Uterus (tissue), 4 donors: ENCODE data around the gene RGL4. TPM values are rescaled to one million over a fixed set of nuclear protein-coding genes. Genes with fewer than 3 reads are reported as not detected.
"Not testable (repeated sequence)": the region's sequence is repeated elsewhere in the genome, so short reads cannot be mapped to it uniquely, and the experiment has no call there.

Experiments used
- DNase-seq, 2 donors: peaks; one replicate each; pipeline ENCODE4 v3.0.0-alpha.2; 2019 to 2020
- H3K27ac ChIP-seq, 2 donors: fragments of 200-600 bp; sonication (generic); 1 replicate in 1 of 2; 2 replicates in 1 of 2; pipeline ENCODE4 v1.5.1; 2016 to 2018
- H3K27me3 ChIP-seq, 2 donors: fragments of 200-600 bp; sonication (generic); one replicate each; pipeline ENCODE4 v1.5.1; 2018 to 2019; ENCODE audit warnings: control low read depth in 1 of 2
- H3K36me3 ChIP-seq, 2 donors: fragments of 200-600 bp; sonication (generic); one replicate each; pipeline ENCODE4 v1.5.1; 2019; ENCODE audit warnings: control low read depth in 1 of 2
- H3K4me1 ChIP-seq, 2 donors: fragments of 200-600 bp; sonication (generic); one replicate each; pipeline ENCODE4 v1.5.1; 2018 to 2019; ENCODE audit warnings: control low read depth in 1 of 2
- H3K4me3 ChIP-seq, 2 donors: fragments of 200-600 bp; sonication (generic); 1 replicate in 1 of 2; 2 replicates in 1 of 2; pipeline ENCODE4 v1.5.1; 2018 to 2019; ENCODE audit warnings: mild to moderate bottlenecking in 1 of 2
- H3K9me3 ChIP-seq, 2 donors: fragments of 200-600 bp; sonication (generic); one replicate each; pipeline ENCODE4 v1.5.1; 2019; ENCODE audit warnings: control low read depth in 1 of 2
- POLR2A ChIP-seq, 2 donors: fragments of 450-650 bp; IDR thresholded peaks; one replicate each; pipeline ENCODE4 v1.6.1; 2016; ENCODE audit warnings: antibody characterized with exemption in 2 of 2, mild to moderate bottlenecking in 1 of 2, moderate library complexity in 1 of 2
- intact Hi-C: fragments of 100-400 bp; cut with DNase I; formaldehyde crosslinking; loops from one replicate; pipeline ENCODE4 v1.15.1; 2023; ENCODE audit warnings: low total_unique reads
- total RNA-seq, 4 donors: library from RNA; depleted of rRNA in 3 of 4; stranded (reverse); fragments of >200 nt in 3 of 4; gene quantifications; one replicate each; pipeline versions ENCODE4 v1.1.0 to v1.2.4, GENCODE V29; 2014 to 2023
- TF ChIP-seq, protein P1 (sequence below), 4 experiments: fragments of 200-600 bp in 2 of 4; fragments of 450-650 bp in 2 of 4; sonication (generic) in 2 of 4; IDR thresholded peaks; one replicate each; pipeline ENCODE4 v1.5.1; 2016 to 2019; ENCODE audit warnings: antibody characterized with exemption in 4 of 4, mild to moderate bottlenecking in 2 of 4, moderate library complexity in 1 of 4
- donor health status: DM: yes; HTN: yes; CAD: no.

Gene RGL4, protein sequence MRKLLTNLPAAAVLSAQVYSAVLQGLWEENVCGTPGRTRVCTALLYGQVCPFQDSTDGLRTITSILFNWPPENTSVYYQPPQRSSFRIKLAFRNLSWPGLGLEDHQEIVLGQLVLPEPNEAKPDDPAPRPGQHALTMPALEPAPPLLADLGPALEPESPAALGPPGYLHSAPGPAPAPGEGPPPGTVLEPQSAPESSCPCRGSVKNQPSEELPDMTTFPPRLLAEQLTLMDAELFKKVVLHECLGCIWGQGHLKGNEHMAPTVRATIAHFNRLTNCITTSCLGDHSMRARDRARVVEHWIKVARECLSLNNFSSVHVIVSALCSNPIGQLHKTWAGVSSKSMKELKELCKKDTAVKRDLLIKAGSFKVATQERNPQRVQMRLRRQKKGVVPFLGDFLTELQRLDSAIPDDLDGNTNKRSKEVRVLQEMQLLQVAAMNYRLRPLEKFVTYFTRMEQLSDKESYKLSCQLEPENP
- under 1 TPM in 1 of 4 donors, not detected in 3; 0.21 TPM for total RNA-seq

DNA sequence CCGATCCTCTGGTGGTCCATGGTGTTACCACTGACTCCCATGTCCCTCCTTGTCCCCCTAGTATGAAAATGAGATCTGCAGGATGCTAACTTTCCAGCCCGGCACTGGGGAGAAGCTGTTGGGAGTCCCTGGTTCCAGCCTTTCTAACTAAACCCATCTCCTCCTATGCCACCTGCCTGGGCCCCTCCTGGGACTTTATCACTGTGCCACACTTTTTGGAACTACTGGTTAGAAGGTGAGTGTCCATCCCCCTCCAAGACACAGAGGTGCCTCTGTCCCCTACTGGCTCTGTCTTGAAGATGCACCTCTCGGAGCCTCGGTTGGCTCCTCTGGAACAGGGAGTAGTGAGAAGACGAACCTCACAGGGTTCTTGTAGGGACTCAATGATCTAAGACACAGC lies at the start of gene RGL4:
Gene RGL4, plus strand, starts transcription at position 301 of the 400 bp plus-strand sequence. CDS start 1,018 bp downstream, outside the sequence.
- no peaks in the 10 kb centered on the region for H3K4me1 ChIP-seq
- no peaks in the 10 kb centered on the region for H3K36me3 ChIP-seq
- H3K4me3 ChIP-seq: no peak within 1 kb of the TSS
- H3K27me3 ChIP-seq: no peaks in the 10 kb centered on the region
- intact Hi-C loops: no loop called here
- TF ChIP-seq, protein P1, sequence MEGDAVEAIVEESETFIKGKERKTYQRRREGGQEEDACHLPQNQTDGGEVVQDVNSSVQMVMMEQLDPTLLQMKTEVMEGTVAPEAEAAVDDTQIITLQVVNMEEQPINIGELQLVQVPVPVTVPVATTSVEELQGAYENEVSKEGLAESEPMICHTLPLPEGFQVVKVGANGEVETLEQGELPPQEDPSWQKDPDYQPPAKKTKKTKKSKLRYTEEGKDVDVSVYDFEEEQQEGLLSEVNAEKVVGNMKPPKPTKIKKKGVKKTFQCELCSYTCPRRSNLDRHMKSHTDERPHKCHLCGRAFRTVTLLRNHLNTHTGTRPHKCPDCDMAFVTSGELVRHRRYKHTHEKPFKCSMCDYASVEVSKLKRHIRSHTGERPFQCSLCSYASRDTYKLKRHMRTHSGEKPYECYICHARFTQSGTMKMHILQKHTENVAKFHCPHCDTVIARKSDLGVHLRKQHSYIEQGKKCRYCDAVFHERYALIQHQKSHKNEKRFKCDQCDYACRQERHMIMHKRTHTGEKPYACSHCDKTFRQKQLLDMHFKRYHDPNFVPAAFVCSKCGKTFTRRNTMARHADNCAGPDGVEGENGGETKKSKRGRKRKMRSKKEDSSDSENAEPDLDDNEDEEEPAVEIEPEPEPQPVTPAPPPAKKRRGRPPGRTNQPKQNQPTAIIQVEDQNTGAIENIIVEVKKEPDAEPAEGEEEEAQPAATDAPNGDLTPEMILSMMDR (IDR thresholded peaks at IDR 0.05): no peak
- no peak for TF ChIP-seq POLR2A (IDR thresholded peaks at IDR 0.05)
- H3K9me3 ChIP-seq: no peaks in the 10 kb centered on the region
- no peak within 1 kb of the TSS for H3K27ac ChIP-seq
- DNase-seq: no peak

DNA sequence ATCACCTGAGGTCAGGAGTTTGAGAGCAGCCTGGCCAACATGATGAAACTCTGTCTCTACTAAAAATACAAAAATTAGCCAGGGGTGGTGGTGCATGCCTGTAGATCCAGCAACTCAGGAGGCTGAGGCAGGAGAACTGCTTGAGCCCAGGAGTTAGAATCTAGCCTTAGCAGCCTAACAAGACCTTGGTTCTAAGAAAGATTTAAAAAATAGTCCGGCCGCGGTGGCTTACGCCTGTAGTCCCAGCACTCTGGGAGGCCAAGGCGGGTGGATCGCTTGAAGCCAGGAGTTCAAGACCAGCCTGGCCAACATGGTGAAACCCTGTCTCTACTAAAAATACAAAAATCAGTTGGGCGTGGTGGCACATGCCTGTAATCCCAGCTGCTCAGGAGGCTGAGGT lies 44.3 kb upstream of the RGL4 start:
- H3K27me3 ChIP-seq, H3K9me3 ChIP-seq, H3K4me1 ChIP-seq, H3K36me3 ChIP-seq, intact Hi-C loops, H3K4me3 ChIP-seq, H3K27ac ChIP-seq, DNase-seq: not testable (repeated sequence)

DNA sequence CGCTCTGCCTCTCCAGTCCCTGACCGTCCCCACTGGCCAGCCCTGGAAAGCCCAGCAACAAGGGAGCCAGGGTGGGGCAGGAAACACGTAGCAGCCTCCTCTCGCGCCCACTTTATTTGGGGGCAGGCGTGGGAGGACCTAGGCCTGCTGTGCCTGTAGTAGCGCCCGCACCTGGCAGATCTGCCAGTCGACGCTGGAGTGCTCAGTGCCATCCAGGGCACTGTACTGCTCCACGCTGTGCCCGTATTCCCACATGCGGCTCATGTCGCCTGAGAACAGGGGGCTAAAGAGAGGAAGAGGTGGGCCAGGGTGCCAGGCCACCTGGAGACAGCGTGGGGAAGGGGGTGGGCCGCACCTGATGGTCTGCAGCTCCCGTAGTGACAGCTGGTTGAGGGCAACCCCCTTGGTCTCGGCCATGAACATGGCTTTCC lies 41.7 kb upstream of the RGL4 start:
- no peaks in the 10 kb centered on the region for H3K4me1 ChIP-seq
- no peak overlapping the region for H3K4me3 ChIP-seq
- no peak overlapping the region for H3K27ac ChIP-seq
- intact Hi-C loops: no loop called here
- H3K36me3 ChIP-seq: no peaks in the 10 kb centered on the region
- H3K27me3 ChIP-seq: no peaks in the 10 kb centered on the region
- H3K9me3 ChIP-seq: no peaks in the 10 kb centered on the region
- no peak for DNase-seq
- TF ChIP-seq, protein P1 (IDR thresholded peaks at IDR 0.05): no peak
- TF ChIP-seq POLR2A (IDR thresholded peaks at IDR 0.05): no peak

DNA sequence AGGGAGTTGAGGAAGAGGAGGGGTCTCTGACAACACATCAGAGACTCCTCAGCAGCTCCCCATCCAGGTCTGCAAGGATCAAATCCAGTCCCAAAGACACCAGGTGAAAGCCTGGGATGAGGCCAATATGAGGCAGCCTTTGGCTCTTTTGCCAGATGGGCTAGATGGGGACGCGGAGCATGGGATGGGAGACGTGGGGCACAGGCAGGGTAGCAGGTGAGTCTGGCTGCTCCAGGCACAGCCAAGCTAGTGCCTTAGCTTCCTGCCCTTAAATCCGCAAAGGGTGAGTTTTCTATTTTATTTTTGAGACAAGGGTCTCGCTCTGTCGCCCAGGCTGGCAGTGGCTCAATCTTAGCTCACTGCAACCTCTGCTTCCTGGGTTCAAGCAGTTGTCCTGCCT lies 39.1 kb upstream of the RGL4 start:
- intact Hi-C loops: no loop called here
- H3K27ac ChIP-seq: no peak overlapping the region
- H3K27me3 ChIP-seq: no peaks in the 10 kb centered on the region
- no peak for TF ChIP-seq POLR2A (IDR thresholded peaks at IDR 0.05)
- TF ChIP-seq, protein P1 (IDR thresholded peaks at IDR 0.05): no peak
- H3K4me1 ChIP-seq: no peaks in the 10 kb centered on the region
- H3K9me3 ChIP-seq: no peaks in the 10 kb centered on the region
- H3K4me3 ChIP-seq: no peak overlapping the region
- no peak for DNase-seq
- H3K36me3 ChIP-seq: no peaks in the 10 kb centered on the region

DNA sequence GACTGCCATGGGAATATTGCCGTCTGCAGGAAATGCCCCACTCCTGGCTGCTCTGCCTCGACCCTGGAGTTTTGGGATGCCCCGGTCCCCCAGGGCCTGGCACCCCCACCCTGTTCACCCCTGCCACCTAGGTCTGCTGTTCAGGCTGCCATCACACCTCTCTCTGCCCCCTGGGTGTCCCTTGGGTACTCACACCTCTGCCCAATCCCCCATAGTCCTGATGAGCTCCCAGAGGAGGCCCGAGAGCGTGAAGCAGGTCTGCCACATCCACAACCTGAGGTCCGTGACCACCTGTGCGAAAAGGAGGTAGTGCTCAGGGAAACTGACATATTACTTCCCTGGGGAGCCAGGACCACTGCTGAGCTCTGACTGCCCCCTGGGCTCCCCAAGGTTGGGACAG lies 38.5 kb upstream of the RGL4 start:
- Histone ChIP-seq H3K36me3 (no peaks in the 10 kb centered on the region), H3K27me3 (no peaks in the 10 kb centered on the region), H3K27ac (no peak overlapping the region), H3K4me3 (no peak overlapping the region), H3K9me3 (no peaks in the 10 kb centered on the region), H3K4me1 (no peaks in the 10 kb centered on the region)
- intact Hi-C loops: no loop called here
- no peak for DNase-seq
- TF ChIP-seq POLR2A (IDR thresholded peaks at IDR 0.05): no peak
- TF ChIP-seq, protein P1 (IDR thresholded peaks at IDR 0.05): no peak
